Stomach (tissue), 9 donors: ENCODE data around the gene TSTD1. TPM values are rescaled to one million over a fixed set of nuclear protein-coding genes. Genes with fewer than 3 reads are reported as not detected.

Experiments
- DNase-seq, 2 donors: peaks; one replicate each; pipeline versions ENCODE4 v3.0.0 to v3.0.0-alpha.2; 2013 to 2019
- H3K27ac ChIP-seq, 5 donors: fragments of 200-600 bp in 4 of 5; sonication (generic) in 4 of 5; one replicate each; pipeline ENCODE4 v1.5.1; 2013 to 2019; ENCODE audit warnings: mild to moderate bottlenecking in 1 of 5, moderate library complexity in 1 of 5
- H3K27me3 ChIP-seq, 3 donors: fragments of 200-600 bp; sonication (generic); one replicate each; pipeline ENCODE4 v1.5.1; 2017 to 2019; ENCODE audit warnings: mixed run types in 1 of 3
- H3K36me3 ChIP-seq, 4 donors: fragments of 200-600 bp; sonication (generic); 1 replicate in 3 of 4; 2 replicates in 1 of 4; pipeline ENCODE4 v1.5.1; 2016 to 2019
- H3K4me1 ChIP-seq, 4 donors: fragments of 200-600 bp; sonication (generic); one replicate each; pipeline ENCODE4 v1.5.1; 2016 to 2019
- H3K4me3 ChIP-seq, 4 donors: fragments of 200-600 bp; sonication (generic) in 3 of 4; one replicate each; pipeline ENCODE4 v1.5.1; 2016 to 2019; ENCODE audit warnings: mild to moderate bottlenecking in 1 of 4
- H3K9me3 ChIP-seq, 4 donors: fragments of 200-600 bp; sonication (generic); one replicate each; pipeline ENCODE4 v1.5.1; 2016 to 2019
- CTCF ChIP-seq, 7 experiments: fragments of 450-650 bp in 4 of 7; fragments of 200-600 bp in 3 of 7; sonication (generic) in 3 of 7; IDR thresholded peaks; one replicate each; pipeline ENCODE4 v1.5.1; 2016 to 2019; ENCODE audit warnings: antibody characterized with exemption in 7 of 7, control low read depth in 2 of 7, mild to moderate bottlenecking in 1 of 7
- EP300 ChIP-seq: sonication (generic); formaldehyde crosslinking; IDR thresholded peaks from one replicate; pipeline ENCODE4 v1.6.1; 2017; ENCODE audit warnings: antibody characterized with exemption
- POLR2A ChIP-seq, 4 donors: fragments of 450-650 bp; IDR thresholded peaks; one replicate each; pipeline ENCODE4 v1.6.1; 2016; ENCODE audit warnings: antibody characterized with exemption in 4 of 4, control low read depth in 2 of 4, mild to moderate bottlenecking in 1 of 4, moderate library complexity in 1 of 4
- POLR2AphosphoS5 ChIP-seq, 3 donors: sonication (generic); formaldehyde crosslinking; IDR thresholded peaks; one replicate each; pipeline ENCODE4 v1.6.1; 2016; ENCODE audit warnings: antibody characterized with exemption in 3 of 3
- WGBS, 5 donors: extraction: QIAGEN DNeasy Blood & Tissue Kit in 3 of 5; methylation state at CpG; one replicate each; pipeline versions ENCODE4 v1.1.5 to v1.1.7; 2013 to 2018; 5-methylcytosine and 5-hydroxymethylcytosine counted together
- intact Hi-C: fragments of 100-400 bp; cut with DNase I; formaldehyde crosslinking; loops from one replicate; pipeline ENCODE4 v1.15.1; 2023; ENCODE audit warnings: low total_unique reads
- polyA plus RNA-seq, 3 donors: library from polyadenylated mRNA; stranded (reverse); fragments of 200-250 nt; gene quantifications; one replicate each; pipeline ENCODE4 v1.2.3, GENCODE V29; 2013
- total RNA-seq, 5 donors: library from RNA; depleted of rRNA; stranded (reverse); fragments of >200 nt; gene quantifications; one replicate each; pipeline versions ENCODE4 v1.1.0 to v1.2.3, GENCODE V29; 2014 to 2016
- donor health status: healthy with polysubstance abuse.
- donor health status: Bipolar disorder and iron deficiency.
- donor health status: healthy.

The TSTD1 gene
- total and polyA plus RNA-seq, 8 donors, result 13.2 to 186 (median 112) TPM; not detected in 1

GRCh38 chr1:161071886-161072371 is 33.2 kb upstream of the TSTD1 start:
- Histone ChIP-seq H3K27me3 (no peaks in the 10 kb centered on the region), H3K4me3 (no peak overlapping the region), H3K36me3 (peaks cover 0 to 31% (median 13%) of the 10 kb centered on the region in 4 donors), H3K9me3 (no peaks in the 10 kb centered on the region), H3K4me1 (peaks cover 0 to 10% (median 0%) of the 10 kb centered on the region in 4 donors), H3K27ac (no peak overlapping the region)
- TF ChIP-seq POLR2AphosphoS5 (IDR thresholded peaks at IDR 0.05) (no peak), CTCF (IDR thresholded peaks at IDR 0.05) (peak in 5 of 7 experiments; percentile 31 to 70 (median 54))
- 44 to 69% (median 55%) methylated on average over 9 of the region's 9 CpGs for WGBS, 5 donors
- intact Hi-C loops, result no loop called here
- DNase-seq, result peak; percentile 74 to 76

GRCh38 chr1:161070761-161071160 is 32.0 kb upstream of the TSTD1 start:
- TF ChIP-seq POLR2A (IDR thresholded peaks at IDR 0.05) (no peak), POLR2AphosphoS5 (IDR thresholded peaks at IDR 0.05) (no peak), CTCF (IDR thresholded peaks at IDR 0.05) (no peak), EP300 (no peak)
- H3K36me3 ChIP-seq, result peaks cover 0 to 22% (median 9%) of the 10 kb centered on the region in 4 donors
- intact Hi-C loops, result no loop called here
- no peak for DNase-seq
- no peaks in the 10 kb centered on the region for H3K27me3 ChIP-seq
- WGBS, 5 donors, result 92 to 95% (median 93%) methylated on average over 4 of the region's 4 CpGs
- H3K4me1 ChIP-seq, result peaks cover 0 to 14% (median 0%) of the 10 kb centered on the region in 4 donors
- H3K27ac ChIP-seq, result peak overlapping the region in 1 of 5 donors; percentile 86
- H3K4me3 ChIP-seq, result no peak overlapping the region
- H3K9me3 ChIP-seq, result no peaks in the 10 kb centered on the region

GRCh38 chr1:161069731-161070270 is 31.0 kb upstream of the TSTD1 start, which contains the start of gene ARHGAP30:
Gene ARHGAP30, minus strand, starts transcription at chr1:161069891. Its CDS starts 267 bp downstream, at chr1:161069624.
- TF ChIP-seq POLR2A (IDR thresholded peaks at IDR 0.05) (no peak), CTCF (IDR thresholded peaks at IDR 0.05) (no peak), POLR2AphosphoS5 (IDR thresholded peaks at IDR 0.05) (peak in 2 of 3 donors; percentile 68 to 70), EP300 (no peak)
- Histone ChIP-seq H3K9me3 (no peaks in the 10 kb centered on the region), H3K27me3 (no peaks in the 10 kb centered on the region), H3K27ac (peak within 1 kb of the TSS; percentile 46 to 90 (median 73)), H3K36me3 (peaks cover 0 to 20% (median 6%) of the 10 kb centered on the region in 4 donors), H3K4me1 (peaks cover 0 to 18% (median 0%) of the 10 kb centered on the region in 4 donors), H3K4me3 (peak within 1 kb of the TSS; percentile 36 to 52 (median 43))
- WGBS, 5 donors, result 47 to 78% (median 75%) methylated on average over 2 to 9 of the region's 9 CpGs
- intact Hi-C loops, result no loop called here
- DNase-seq, result peak; percentile 60 to 80

GRCh38 chr1:161069241-161069640 is 30.5 kb upstream of the TSTD1 start:
- peaks cover 0 to 15% (median 4%) of the 10 kb centered on the region in 4 donors for H3K36me3 ChIP-seq
- no peaks in the 10 kb centered on the region for H3K9me3 ChIP-seq
- peaks cover 0 to 18% (median 0%) of the 10 kb centered on the region in 4 donors for H3K4me1 ChIP-seq
- 73 to 86% (median 77%) methylated on average over 9 of the region's 9 CpGs for WGBS, 5 donors
- no peak for DNase-seq
- peak overlapping the region; percentile 36 to 52 (median 43) for H3K4me3 ChIP-seq
- TF ChIP-seq POLR2A (IDR thresholded peaks at IDR 0.05) (no peak), POLR2AphosphoS5 (IDR thresholded peaks at IDR 0.05) (no peak), EP300 (no peak), CTCF (IDR thresholded peaks at IDR 0.05) (no peak)
- intact Hi-C loops, result no loop called here
- peak overlapping the region; percentile 46 to 90 (median 73) for H3K27ac ChIP-seq
- peaks cover 0 to 2% (median 0%) of the 10 kb centered on the region in 3 donors for H3K27me3 ChIP-seq
